Embryonic facial prominence (tissue), 1 donor: ENCODE data around the gene THSD1.

Source experiments
- DNase-seq: peaks from one replicate; pipeline ENCODE4 v3.0.0-alpha.2; 2016; ENCODE audit errors: extremely low spot score

THSD1 gene, protein sequence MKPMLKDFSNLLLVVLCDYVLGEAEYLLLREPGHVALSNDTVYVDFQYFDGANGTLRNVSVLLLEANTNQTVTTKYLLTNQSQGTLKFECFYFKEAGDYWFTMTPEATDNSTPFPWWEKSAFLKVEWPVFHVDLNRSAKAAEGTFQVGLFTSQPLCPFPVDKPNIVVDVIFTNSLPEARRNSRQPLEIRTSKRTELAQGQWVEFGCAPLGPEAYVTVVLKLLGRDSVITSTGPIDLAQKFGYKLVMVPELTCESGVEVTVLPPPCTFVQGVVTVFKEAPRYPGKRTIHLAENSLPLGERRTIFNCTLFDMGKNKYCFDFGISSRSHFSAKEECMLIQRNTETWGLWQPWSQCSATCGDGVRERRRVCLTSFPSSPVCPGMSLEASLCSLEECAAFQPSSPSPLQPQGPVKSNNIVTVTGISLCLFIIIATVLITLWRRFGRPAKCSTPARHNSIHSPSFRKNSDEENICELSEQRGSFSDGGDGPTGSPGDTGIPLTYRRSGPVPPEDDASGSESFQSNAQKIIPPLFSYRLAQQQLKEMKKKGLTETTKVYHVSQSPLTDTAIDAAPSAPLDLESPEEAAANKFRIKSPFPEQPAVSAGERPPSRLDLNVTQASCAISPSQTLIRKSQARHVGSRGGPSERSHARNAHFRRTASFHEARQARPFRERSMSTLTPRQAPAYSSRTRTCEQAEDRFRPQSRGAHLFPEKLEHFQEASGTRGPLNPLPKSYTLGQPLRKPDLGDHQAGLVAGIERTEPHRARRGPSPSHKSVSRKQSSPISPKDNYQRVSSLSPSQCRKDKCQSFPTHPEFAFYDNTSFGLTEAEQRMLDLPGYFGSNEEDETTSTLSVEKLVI

DNA sequence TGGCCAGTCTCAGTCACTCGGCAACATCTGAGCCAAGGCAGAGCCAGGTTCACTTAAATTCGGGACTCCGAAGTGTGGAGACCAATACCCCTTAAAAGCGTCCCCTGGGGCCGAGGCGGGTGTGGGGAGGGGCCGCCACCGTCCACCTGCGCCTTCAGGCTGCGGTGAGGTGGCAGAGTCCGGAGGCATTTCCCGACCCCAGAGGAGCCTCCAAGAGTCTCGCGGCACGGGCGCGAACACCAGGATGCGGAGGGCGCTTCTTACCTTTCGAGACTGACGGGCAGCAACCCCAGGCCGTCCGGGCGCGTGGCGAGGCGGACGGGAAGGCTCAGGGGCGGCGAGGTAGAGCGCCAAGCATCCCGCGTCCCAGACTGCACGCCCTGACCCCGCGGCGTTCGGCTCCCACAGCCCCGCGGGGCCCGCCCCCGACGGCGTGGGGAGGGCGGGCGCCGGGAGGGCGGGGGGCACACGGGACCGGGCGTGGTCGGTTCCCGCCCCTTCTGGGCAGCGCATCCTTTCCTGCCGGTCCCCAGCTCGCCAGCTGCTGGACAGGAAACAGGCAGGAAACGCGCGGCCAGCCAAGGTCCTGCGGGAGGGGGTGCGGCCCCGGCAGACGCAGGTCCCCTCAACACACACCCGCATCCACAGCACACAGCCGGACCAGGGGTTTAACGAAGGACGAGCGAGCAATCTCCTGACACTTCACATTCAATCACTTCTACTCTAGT is at the start of gene THSD1:
TSS of gene THSD1 (minus strand) at position 406 of the 728 bp plus-strand sequence. CDS start 3,572 bp downstream, outside the sequence.
- DNase-seq = no peak

DNA sequence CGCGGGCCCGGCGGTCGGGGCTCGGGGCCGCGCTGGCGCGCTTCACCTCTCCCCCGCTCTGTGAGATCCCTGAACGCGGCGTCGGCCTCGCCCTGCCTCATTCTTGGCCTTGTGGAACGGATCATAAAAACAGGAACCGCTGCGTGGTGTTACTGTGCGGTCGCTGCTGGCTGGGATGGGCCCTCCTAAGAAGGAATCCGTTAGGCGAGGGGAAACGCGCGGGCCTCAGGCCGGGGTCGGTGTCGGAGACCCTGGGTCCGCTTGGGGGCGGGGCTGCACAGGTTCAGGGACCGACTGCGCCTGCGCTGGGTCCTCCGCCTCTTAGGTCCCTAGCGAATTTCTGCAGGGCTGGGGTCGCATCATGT is 49.7 kb upstream of the THSD1 start:
- DNase-seq = no peak

DNA sequence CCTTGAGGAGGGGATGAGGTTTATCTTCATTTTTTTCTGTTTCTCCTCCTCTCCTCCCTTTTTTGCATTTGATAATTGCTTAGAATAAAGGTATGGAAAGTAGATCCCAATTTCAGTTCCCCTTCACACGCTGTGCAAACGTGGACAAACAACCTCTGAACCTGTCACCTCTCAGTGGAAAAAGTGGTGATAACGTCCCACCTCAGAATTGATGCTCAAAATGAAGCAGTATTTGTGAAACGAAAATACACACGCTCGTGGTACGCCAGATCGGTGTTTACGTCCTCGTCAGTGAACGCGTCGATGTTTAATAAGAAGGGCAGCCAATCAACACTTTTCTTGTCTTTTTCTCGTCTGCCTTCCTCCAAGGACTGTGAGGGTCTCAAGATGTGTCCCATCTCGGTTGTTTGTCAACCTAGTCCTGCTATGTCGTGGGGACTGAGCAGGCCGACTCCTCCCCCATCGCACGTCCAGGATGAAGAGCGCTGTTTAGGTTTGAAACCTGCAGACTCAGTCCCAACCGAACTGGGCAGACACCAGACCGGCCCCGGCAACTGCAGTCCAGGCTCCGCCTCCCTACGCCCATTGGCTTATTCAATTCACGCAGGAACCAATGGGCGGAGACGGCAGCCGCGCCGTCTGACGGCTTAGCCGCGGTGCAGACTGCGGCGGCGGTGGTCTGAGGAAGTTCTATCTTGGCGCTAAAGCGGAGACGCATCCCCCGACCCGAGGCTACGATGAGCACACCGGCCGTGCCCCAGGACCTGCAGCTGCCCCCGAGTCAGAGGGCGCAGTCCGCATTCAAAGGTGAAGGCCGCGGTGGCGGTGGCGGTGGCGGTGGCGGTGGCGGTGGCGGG is 49.1 kb upstream of the THSD1 start, which contains the start of gene CKAP2:
TSS of gene CKAP2 (plus strand) at position 659 of the 857 bp plus-strand sequence. CDS start at position 738, 79 bp downstream.
- peak; percentile 89 for DNase-seq

DNA sequence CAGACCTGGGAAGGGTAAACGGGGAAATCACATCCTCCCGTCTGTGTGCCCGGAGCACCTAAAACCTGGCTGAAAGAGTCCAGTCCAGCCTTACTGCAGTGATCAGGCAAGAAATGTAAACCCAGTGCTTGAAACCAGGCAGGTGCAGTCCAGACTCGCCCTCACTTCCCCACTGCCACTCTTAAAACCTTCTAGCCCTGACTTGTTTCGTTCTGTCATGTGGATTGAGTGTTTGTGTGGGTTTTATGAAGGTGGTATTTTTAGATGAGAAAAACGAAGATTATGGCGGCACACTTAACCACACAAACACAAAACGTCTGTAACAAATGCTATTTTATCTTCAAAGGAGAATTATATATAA is 48.5 kb upstream of the THSD1 start:
- no peak for DNase-seq

DNA sequence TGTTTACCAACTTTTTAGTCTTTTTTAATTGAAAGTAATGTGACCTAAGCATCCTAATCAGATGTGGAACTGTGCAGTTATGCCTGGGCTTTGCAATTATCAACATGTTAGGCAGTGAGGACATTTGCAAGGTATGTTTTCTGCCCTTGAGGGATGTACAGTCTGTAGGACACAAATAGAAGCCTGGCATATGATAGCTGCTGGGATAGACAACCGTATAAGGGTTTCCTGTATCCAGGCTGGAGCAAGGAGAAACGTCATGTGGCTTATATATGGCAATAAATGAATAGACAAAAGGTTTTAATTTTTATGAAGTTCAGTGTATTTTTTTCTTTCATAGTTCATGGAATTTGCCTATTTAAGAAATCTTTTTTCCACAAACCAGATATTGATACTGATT is 46.5 kb upstream of the THSD1 start:
- no peak for DNase-seq

DNA sequence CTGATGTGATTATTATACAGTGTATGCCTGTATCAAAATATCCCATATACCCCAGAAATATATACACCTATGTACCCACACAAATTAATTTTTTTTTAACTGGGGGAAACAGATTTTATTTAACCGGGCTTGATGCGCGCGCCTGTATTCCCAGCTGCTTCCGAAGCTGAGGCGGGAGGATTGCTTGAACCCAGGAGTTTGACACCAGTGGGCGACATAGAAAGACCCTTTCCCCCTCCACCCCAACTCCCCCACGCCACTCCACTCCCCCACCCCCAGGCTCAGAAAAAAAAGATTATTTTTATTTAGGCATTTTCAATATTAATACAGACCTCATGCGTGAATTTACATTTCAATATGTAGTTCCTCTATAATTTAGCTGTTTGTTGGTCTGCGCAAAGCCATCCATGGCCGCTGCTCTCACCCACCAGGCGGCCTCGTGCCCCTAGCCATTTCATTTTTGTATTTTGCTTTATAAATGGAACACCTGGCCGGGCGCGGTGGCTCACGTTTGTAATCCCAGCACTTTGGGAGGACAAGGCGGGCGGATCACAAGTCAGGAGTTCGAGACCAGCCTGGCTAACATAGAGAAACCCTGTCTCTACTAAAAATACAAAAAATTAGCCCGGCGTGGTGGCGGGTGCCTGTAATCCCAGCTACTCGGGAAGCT is 45.3 kb upstream of the THSD1 start:
- DNase-seq = no peak

DNA sequence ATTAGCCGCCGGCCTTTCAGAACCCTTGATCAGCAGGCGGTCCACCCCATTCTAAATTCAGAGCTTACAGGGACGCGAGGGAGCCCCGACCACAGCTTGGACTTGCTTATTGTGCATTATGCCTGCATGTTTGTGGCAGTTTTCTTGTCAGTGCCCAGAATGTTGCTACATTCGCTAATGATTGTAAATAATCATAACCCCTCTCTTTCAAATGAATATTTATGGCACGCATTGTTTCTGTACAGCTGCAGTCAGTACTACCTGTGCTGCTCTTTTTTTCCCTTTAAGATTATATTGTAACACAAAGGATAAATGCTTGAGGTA is 44.8 kb upstream of the THSD1 start:
- no peak for DNase-seq

DNA sequence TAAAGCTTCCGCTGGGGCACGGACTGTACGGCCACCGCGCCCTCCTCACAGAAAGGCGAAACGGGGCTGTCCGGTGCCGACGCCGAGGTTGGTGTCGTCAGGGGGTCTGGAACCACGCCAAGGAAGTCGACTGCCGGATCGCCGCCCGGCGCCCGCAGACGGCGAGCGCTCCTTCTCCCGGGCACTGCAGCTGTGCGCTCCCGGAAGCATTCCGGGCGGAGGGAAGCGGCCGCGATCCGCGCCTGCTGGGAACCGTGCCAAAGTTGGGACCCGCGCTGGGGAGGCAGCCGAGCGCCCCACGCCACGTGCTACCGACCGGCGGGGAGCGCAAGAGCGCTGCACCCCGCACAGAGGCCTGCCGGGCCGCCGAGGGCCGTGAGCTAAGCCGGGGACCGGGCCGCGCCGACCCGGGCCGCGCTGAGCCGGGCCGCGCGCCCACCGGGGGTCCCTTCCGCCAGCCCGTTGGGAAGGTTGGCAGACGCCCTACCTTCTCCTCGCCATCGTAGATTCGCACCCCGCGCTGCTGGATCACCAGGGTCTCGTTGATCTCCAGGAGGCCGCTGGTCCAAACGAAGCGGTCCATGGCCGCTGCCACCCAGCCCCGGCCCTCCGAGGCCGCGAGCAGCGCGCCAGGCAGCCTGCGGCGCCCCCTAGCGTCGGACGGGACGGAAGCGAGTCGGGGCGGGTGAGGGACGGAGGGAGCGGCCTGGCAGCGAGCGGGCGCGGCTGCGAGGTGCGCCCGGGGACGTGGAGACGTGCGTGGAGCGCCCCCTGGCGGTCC is 44.2 kb upstream of the THSD1 start, which contains the start of gene VPS36:
TSS of gene VPS36 (minus strand) at position 623 of the 781 bp plus-strand sequence. CDS start at position 583, 40 bp downstream.
- peak; percentile 93 for DNase-seq

DNA sequence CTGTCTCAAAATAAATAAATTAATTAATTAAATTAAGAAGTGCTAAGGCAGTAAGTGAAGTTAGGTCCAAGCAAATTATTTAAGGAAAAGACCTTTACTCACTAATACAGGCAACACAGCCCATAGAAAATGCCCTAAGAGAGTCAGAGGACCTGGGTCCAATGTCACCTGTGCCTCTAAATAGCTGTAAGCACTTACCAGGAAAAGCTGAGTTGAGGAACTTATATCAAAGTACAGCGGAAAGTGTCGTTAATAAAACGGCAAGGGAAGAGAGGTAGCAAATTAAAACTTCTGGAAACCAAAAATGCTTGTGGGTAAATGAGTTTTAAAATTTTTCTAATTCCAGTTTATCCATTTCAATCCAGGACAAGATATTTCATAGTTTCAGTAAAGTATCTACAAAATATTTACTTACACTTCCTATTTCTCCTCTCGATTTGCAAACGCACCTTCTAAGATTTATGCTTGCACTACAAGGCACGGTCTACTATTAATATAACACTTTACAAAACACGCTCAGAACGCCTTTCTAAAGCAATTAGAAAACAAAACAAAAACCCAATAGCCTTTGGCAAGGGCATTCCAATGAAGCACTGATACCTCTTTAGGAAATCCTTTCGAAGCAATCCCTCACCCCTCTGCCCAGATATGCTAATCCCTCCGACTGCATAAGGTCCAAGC is 43.5 kb upstream of the THSD1 start:
- no peak for DNase-seq

DNA sequence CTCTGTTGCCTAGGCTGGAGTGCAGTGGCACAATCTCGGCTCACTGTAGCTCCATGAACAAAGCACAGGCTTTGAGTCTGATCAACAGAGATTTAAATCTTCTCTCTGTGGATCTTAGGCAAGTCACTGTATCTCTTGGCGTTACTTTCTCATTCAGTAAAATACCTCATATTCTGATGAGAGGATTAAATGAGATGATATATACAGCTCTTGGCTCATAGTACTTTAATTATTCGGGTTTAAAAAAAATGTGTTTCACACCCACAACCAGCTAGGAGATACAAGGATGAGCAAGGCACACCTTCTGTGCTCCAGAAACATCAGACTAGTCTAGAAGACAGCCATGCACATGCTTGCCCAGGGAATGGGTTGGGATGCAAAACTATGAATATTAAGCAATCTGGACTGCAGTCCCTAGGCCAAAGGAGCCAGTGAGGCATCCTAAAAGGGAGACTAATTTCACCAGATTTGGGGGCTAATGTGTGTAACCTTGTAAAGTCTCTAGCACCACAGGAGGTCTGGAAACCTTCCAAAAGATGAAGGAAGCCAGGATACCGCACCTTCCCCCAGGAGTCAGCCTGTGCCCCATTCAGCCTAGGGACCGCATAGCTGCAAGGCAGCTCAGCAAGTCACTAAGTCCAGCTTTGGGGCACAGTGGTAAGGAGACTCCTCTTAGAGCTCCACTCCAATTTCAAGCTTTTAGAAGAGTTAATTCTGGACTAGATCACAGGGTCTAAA is 42.0 kb upstream of the THSD1 start:
- DNase-seq = no peak

DNA sequence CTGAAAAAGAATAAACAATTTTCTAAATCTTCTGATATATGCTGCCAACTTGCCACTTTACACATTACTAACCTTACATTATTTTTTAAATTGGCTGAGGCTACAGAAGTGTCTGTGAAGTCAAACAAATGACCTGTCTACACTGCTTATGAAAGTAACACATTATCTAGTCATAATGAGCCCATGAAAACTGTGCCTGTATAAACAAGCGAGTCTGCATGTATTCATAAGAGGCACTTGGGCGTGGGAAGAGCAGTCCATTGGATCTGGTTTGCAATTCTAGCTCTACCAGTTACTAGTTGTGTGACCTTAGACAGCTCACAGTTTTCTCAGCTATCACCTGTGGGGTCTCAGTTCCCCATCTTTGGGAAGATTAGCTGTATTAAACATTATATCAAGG is 41.4 kb upstream of the THSD1 start:
- DNase-seq = no peak

DNA sequence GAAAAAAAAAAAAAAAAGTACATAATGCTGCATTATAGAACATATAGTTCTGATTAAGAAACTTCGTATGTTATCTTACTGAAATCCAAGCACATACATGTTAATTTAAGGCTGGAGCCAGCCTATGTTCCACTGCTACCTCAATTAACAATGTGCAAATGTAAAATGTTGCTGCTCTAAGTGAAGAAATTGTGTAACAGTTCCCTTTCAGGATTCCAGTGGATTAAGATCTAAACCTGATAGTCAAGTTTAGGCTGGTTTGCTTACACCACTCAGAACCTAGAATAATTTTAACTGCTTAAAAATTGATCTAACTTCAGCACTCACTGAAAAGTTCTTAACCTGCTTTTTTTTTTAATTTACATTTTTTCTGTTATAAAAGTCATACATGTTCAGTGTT is 40.3 kb upstream of the THSD1 start:
- DNase-seq = no peak

DNA sequence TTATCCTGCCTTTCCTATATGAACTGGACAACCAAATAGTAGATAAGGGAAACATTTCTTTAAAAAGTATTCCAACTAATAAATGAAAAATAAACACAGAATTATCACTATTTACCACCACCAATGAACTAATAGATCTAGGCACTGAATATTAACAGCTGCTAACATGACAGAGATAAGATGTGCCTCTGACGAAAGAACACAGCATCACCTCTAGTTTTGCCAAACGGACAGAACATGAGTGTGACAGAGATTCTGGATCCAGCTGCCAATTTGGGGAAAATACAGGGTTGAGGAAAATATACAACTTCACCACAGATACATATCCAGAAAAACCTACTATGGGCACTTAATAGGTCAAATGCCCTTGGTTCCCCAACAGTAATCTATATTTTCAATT is 26.5 kb upstream of the THSD1 start:
- no peak for DNase-seq

DNA sequence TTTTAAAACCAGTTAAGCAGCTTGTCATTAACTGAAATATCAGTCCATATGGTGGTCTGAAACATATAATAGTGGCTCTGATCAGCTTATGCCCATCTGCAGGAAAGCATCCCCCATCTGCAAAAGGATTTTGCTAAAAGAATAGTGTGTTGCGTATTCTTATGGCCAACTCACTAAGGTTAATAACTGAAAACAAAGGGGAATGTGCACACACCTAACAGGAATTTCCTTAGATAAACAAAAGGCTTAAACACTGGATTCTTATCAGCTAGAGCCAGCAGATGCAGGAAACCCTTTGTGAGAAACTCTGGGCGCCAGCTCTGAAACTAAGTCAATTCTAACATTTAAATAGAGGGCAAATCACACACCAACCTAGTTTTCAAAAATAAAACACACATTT is 22.3 kb upstream of the THSD1 start:
- no peak for DNase-seq

DNA sequence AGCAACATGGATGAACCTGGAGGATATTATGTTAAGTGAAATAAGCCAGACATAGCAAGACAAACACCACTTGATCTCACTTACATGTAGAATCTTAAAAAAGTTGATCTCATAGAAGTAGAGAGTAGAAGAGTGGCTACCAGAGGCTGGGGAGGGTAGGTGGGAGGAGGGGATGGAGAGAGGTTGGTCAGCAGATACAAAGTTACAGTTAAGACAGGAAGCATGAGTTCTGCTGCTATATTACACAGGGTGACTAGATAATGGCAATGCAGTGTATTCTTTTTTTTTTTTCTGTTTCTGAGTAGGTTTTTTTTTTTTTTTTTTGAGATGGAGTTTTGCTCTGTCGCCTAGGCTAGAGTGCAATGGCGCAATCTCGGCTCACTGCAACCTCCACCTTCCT is 15.2 kb upstream of the THSD1 start:
- DNase-seq = no peak

DNA sequence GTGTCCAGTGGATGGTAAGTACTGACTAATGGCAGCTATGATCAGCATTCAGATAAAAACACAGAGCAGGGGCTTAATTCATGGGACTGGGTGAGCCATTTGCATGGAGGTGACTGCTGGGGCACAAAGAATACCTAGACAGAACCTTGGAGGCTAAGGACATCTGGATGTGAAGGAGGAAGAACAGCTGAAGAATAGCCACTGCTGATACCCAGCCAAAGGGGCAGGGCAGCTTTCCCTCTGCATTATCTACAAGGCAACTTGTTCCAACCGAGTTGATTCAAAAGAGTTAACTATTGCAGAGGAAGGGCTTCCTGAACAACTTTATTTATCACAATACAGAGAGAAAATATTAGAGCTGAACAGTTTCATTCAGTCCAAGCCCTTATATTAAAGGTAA is 13.1 kb upstream of the THSD1 start:
- DNase-seq = no peak

DNA sequence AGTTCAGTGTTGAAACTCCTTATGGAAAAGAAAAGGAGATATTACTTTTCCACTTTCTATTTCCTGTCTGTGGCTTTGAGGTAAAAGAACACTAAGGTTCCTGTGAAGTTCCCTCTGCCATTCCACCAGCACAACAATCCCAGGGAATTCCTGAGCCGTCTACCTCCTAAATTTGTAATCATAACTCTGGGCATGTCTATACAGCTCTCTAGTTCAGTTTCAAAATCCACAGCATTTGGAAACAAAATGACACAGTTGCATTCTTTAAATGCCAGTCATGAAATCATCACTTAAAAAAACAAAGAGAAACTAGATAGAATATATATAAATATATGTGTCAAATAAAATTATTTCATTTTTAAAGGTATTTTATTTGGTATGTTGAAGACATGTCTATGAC is 9.0 kb upstream of the THSD1 start:
- DNase-seq = no peak

DNA sequence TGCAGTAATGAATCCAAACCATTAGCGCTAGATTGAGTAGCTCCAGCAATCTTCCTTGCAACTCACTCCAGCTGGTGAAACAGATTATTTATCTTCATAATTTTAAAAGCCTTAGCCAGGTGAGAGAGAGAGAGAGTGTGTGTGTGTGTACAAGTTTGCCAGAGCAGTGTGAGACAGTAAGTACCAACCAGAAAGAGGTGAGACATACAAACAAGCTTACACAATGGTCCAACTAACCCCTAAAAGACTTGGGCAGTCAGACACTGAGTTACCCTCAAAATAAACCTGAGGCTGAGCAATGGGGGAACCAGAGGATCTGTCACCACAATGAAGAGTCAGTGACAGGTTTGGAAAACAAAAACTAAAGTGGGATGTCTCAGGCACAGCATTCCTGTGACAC is 8.1 kb upstream of the THSD1 start:
- DNase-seq = no peak

DNA sequence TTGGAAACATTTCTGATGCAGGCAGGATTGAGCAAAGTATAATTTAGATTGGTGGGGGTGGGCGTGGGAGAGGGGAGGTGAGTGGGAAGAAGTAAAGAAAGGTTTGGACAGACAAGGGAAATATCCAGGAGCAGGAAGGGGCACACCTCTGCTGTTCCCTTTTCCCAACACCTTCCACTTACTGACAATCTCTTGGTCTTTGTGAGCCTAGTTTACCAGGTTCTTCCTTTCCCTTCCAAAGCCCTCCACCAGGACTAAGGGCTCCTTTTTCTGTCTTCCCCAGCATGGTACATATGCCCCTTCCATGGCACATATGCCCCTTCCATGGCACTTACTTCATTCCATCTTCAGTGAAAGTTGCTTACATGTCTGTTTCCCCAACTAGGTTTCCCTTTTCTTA is 6.2 kb upstream of the THSD1 start:
- DNase-seq = no peak
